PFSK-1 (cell line): Measurements from ENCODE around the gene SWAP70.

Source experiments
- POLR2AphosphoS5 ChIP-seq: IDR thresholded peaks from 2 replicates; pipeline ENCODE4 v1.6.1; 2012; ENCODE audit warnings: low read depth, mild to moderate bottlenecking, control low read depth, low read length, moderate library complexity
- REST ChIP-seq, 2 experiments: IDR thresholded peaks; 2 replicates each; pipeline versions ENCODE4 v1.6.1 to v1.8.0; 2011 to 2012; ENCODE audit warnings: low read depth in 2 of 2, low read length in 2 of 2, control low read depth in 1 of 2, inconsistent platforms in 1 of 2, mild to moderate bottlenecking in 1 of 2, moderate library complexity in 1 of 2; ENCODE audit not compliant: insufficient read depth in 1 of 2
- SIN3A ChIP-seq: IDR thresholded peaks from 2 replicates; pipeline ENCODE4 v1.6.1; 2012; ENCODE audit warnings: mild to moderate bottlenecking, low read length, moderate library complexity, borderline replicate concordance; ENCODE audit not compliant: insufficient read depth
- TAF1 ChIP-seq: IDR thresholded peaks from 2 replicates; pipeline ENCODE4 v1.6.1; 2012; ENCODE audit warnings: low read length, control low read depth, borderline replicate concordance; ENCODE audit not compliant: insufficient read depth

DNA sequence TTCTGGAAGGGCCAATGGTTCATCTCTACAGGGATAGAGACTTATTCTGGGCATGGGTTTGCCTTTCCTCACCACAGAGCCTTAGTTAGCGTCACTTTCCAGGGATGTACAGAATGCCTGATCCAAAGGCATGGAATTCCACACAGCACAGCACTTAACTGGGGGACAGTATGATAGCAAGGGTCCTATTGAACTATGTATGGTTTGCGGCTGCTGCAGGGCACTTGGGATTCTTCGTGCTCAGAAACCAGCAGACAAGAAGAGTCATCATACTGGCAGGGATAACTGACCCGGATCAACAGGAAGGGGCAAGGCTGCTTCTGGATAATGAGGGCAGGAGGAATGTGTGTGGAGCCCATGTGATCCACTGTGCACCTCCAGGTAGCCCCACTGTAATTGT is 105.7 kb downstream of the SWAP70 start:
- TF ChIP-seq REST (IDR thresholded peaks at IDR 0.05; ENCODE audit: insufficient read depth in 1 of 2, low read depth in 2 of 2, low read length in 2 of 2) (no peak), TAF1 (no peak), POLR2AphosphoS5 (no peak), SIN3A (no peak)
